Measurements from ENCODE around the gene IL6ST.
"Not testable (repeated sequence)": the region's sequence is repeated elsewhere in the genome, so short reads cannot be mapped to it uniquely, and the experiment has no call there.

DNA sequence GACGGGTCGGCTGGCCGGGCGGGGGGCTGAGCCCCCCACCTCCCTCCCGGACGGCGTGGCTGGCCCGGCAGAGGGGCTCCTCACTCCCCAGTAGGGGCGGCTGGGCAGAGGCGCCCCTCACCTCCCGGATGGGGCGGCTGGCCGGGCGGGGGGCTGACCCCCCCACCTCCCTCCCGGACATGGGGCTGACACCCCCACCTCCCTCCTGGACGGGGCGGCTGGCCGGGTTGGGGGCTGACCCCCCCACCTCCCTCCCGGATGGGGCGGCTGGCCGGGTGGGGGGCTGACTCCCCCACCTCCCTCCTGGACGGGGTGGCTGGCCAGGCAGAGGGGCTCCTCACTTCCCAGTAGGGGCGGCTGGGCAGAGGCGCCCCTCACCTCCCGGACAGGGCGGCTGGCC is 19.9 kb upstream of the IL6ST start:
- TF ChIP-seq, protein P1, sequence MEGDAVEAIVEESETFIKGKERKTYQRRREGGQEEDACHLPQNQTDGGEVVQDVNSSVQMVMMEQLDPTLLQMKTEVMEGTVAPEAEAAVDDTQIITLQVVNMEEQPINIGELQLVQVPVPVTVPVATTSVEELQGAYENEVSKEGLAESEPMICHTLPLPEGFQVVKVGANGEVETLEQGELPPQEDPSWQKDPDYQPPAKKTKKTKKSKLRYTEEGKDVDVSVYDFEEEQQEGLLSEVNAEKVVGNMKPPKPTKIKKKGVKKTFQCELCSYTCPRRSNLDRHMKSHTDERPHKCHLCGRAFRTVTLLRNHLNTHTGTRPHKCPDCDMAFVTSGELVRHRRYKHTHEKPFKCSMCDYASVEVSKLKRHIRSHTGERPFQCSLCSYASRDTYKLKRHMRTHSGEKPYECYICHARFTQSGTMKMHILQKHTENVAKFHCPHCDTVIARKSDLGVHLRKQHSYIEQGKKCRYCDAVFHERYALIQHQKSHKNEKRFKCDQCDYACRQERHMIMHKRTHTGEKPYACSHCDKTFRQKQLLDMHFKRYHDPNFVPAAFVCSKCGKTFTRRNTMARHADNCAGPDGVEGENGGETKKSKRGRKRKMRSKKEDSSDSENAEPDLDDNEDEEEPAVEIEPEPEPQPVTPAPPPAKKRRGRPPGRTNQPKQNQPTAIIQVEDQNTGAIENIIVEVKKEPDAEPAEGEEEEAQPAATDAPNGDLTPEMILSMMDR (IDR thresholded peaks at IDR 0.05; ENCODE audit: borderline replicate concordance, extremely low read depth, low read length, poor library complexity, severe bottlenecking), result not testable (repeated sequence)
- TF ChIP-seq EZH2 (IDR thresholded peaks at IDR 0.05; ENCODE audit: borderline replicate concordance, low read depth, low read length, severe bottlenecking), result not testable (repeated sequence)
